GM12891 (cell line): Measurements from ENCODE around the gene TMEM252.

ENCODE experiments used
- DNase-seq: peaks from one replicate; pipeline ENCODE4 v3.0.0; 2011; ENCODE audit warnings: low spot score; ENCODE audit not compliant: insufficient read length
- FAIRE-seq: peaks from 2 replicates; lab custom pipeline; 2011; peaks lifted over from hg19 to GRCh38; lab: Jason Lieb, UNC
- PAX5 ChIP-seq: IDR thresholded peaks from 2 replicates; pipeline ENCODE4 v1.6.1; 2011; ENCODE audit warnings: low read length, moderate library complexity, mild to moderate bottlenecking; ENCODE audit not compliant: insufficient read depth, severe bottlenecking
- POLR2A ChIP-seq: IDR thresholded peaks from 2 replicates; pipeline ENCODE4 v1.6.1; 2011; ENCODE audit warnings: low read depth, low read length, control low read depth
- POLR2AphosphoS5 ChIP-seq: IDR thresholded peaks from 2 replicates; pipeline ENCODE4 v1.6.1; 2011; ENCODE audit warnings: low read depth, low read length, control low read depth
- POU2F2 ChIP-seq: IDR thresholded peaks from 2 replicates; pipeline ENCODE4 v1.6.1; 2011; ENCODE audit warnings: low read depth, mild to moderate bottlenecking, control low read depth, low read length, moderate library complexity
- SPI1 ChIP-seq: IDR thresholded peaks from 2 replicates; pipeline ENCODE4 v1.6.1; 2011; ENCODE audit warnings: low read depth, low read length, control low read depth
- TAF1 ChIP-seq: IDR thresholded peaks from 2 replicates; pipeline ENCODE4 v1.6.1; 2011; ENCODE audit warnings: low read depth, low read length, control low read depth

The TMEM252 gene

DNA sequence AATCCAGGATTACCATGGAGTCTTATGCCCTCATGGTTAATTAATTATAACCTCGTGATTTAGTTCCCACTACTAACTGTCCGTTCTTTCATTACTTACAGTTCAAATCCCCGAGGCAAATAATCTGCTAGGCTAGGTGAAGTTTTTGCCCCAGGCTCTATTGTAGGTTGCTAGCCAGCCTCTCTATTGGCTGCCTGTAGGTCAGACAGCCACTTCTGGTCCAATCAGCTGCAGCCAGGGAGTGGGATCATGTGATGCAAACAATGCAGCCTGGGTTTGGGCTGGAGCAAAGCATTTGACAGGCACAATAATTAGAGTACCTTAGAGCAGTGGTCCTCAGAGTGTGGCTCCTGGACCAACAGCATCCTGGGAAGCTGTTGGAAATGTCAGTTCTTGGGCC, 17.7 kb downstream of the TMEM252 start:
- TF ChIP-seq PAX5 (no peak), POLR2AphosphoS5 (no peak)
- DNase-seq: no peak
- no peak for FAIRE-seq

DNA sequence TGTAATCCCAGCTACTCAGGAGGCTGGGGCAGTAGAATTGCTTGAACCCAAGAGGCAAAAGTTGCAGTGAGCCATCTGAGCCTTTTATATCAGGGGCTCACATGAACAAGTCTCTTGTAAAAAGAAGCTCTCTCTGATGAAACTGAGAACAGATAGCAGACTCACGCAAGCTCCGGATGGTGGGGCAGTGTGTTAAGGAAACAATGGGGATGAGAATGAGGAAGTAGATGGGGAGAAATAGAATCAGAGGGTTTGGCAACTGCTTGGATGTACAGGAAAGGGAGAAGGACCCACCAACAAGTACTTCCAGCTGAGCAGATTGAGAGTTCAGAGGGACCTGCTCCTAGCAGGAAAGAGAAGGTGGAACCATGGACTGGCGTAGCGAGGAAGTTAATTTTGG, 18.6 kb downstream of the TMEM252 start:
- FAIRE-seq (no peak), DNase-seq (no peak)
- TF ChIP-seq POLR2A: no peak
- TF ChIP-seq POU2F2: no peak
- TF ChIP-seq TAF1: no peak
- TF ChIP-seq POLR2AphosphoS5: no peak
- TF ChIP-seq PAX5: no peak
- TF ChIP-seq SPI1: no peak

GRCh38 chr9:68515326-68516017, 25.2 kb downstream of the TMEM252 start:
- TF ChIP-seq PAX5 (no peak), POLR2AphosphoS5 (no peak), POU2F2 (no peak), TAF1 (no peak), POLR2A (no peak), SPI1 (no peak)
- no peak for FAIRE-seq
- DNase-seq: no peak

GRCh38 chr9:68513981-68514380, 26.7 kb downstream of the TMEM252 start:
- TF ChIP-seq TAF1 (no peak), POLR2A (no peak), SPI1 (no peak), POU2F2 (no peak), PAX5 (no peak), POLR2AphosphoS5 (no peak)
- DNase-seq: no peak
- no peak for FAIRE-seq

- FAIRE-seq (no peak), DNase-seq (no peak)
- no peak for TF ChIP-seq PAX5
- TF ChIP-seq SPI1: no peak
- TF ChIP-seq POLR2AphosphoS5: no peak
- TF ChIP-seq TAF1: no peak
- no peak for TF ChIP-seq POU2F2
Observed at GRCh38 chr9:68513385-68513784, 27.3 kb downstream of the TMEM252 start.

- DNase-seq (no peak), FAIRE-seq (no peak)
- TF ChIP-seq POU2F2 (no peak), PAX5 (no peak), TAF1 (no peak), POLR2AphosphoS5 (no peak), POLR2A (no peak), SPI1 (no peak)
Observed at GRCh38 chr9:68509689-68510088, 31.0 kb downstream of the TMEM252 start.

- DNase-seq (no peak), FAIRE-seq (no peak)
- TF ChIP-seq POU2F2 (no peak), PAX5 (no peak), POLR2A (no peak), POLR2AphosphoS5 (no peak), TAF1 (no peak), SPI1 (no peak)
Observed at GRCh38 chr9:68508547-68508946, 32.1 kb downstream of the TMEM252 start.

DNA sequence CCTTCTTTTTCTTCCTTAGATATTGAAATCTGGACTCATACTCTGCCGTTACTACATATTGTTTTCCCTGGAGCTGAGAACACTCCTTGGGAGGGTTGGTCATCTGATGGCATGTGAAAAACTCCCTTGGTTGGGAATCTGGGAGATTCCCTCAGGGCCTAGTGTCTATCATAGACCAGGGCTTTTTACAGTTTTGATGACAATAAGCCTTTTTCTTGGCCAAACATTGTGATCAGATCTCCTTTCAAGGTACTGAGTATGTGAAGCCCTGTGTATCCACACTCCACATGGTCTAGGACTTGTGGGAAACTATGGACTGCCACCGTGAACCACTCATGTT, 32.9 kb downstream of the TMEM252 start:
- DNase-seq (no peak), FAIRE-seq (no peak)
- TF ChIP-seq SPI1 (no peak), POLR2A (no peak), TAF1 (no peak), POLR2AphosphoS5 (no peak), PAX5 (no peak), POU2F2 (no peak)

- no peak for FAIRE-seq
- no peak for DNase-seq
- TF ChIP-seq SPI1 (no peak), PAX5 (no peak), TAF1 (no peak), POLR2AphosphoS5 (no peak), POU2F2 (no peak), POLR2A (no peak)
Observed at GRCh38 chr9:68507130-68507805, 33.4 kb downstream of the TMEM252 start.

DNA sequence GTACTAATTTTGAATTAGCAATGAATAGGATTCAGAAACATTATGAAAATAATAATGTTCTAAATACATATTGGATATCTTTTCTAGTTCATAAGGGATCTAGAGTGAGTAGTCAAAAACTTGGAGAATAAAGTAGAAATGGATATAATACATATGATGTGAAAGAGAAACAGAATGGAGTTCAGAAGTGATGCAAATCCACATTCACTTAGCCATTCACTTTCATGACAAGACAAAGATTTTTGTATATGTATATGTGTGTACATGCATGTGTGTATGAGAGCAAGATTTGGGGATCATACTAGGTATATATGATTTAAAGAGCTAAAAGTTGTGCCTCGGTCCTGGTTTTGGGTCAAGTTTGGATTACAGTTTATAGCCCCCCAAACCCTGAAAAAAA, 34.1 kb downstream of the TMEM252 start:
- DNase-seq (no peak), FAIRE-seq (no peak)
- no peak for TF ChIP-seq POU2F2
- TF ChIP-seq TAF1: no peak
- no peak for TF ChIP-seq POLR2A
- no peak for TF ChIP-seq SPI1
- TF ChIP-seq PAX5: no peak
- TF ChIP-seq POLR2AphosphoS5: no peak
